RWPE2 (cell line): Measurements from ENCODE around the gene CAMK2A.

ENCODE experiments used
- ATAC-seq: fragments of 200-7000 bp; cut with Tn5 transposase; 3 replicates; pipeline ENCODE4 v1.9.1; 2021; ENCODE audit warnings: low read depth
- DNase-seq: peaks from one replicate; pipeline ENCODE4 v3.0.0-alpha.2; 2020; ENCODE audit warnings: low spot score
- H3K27ac ChIP-seq: fragments of 450-650 bp; 2 replicates; pipeline ENCODE4 v1.5.1; 2017; ENCODE audit warnings: mild to moderate bottlenecking; ENCODE audit not compliant: poor library complexity, severe bottlenecking
- H3K27me3 ChIP-seq: fragments of 250-450 bp; sonication (Bioruptor Pico); 2 replicates; pipeline ENCODE4 v1.5.1; 2021; ENCODE audit warnings: mild to moderate bottlenecking, moderate library complexity; ENCODE audit not compliant: insufficient read depth, poor library complexity, severe bottlenecking
- H3K36me3 ChIP-seq: fragments of 250-450 bp; sonication (Bioruptor Pico); 2 replicates; pipeline ENCODE4 v1.5.1; 2020; ENCODE audit warnings: low read depth, mild to moderate bottlenecking, moderate library complexity
- H3K4me1 ChIP-seq: fragments of 250-450 bp; sonication (Bioruptor Pico); 2 replicates; pipeline ENCODE4 v1.5.1; 2021; ENCODE audit warnings: mild to moderate bottlenecking, moderate library complexity; ENCODE audit not compliant: insufficient read depth, poor library complexity, severe bottlenecking
- H3K4me3 ChIP-seq: fragments of 250-450 bp; sonication (Bioruptor Pico); 2 replicates; pipeline ENCODE4 v1.5.1; 2021; ENCODE audit warnings: mild to moderate bottlenecking, moderate library complexity; ENCODE audit not compliant: severe bottlenecking
- H3K9me3 ChIP-seq: fragments of 250-450 bp; sonication (Bioruptor Pico); 2 replicates; pipeline ENCODE4 v1.5.1; 2021; ENCODE audit warnings: mild to moderate bottlenecking, moderate library complexity; ENCODE audit not compliant: severe bottlenecking
- TF ChIP-seq, protein P1 (sequence below): fragments of 450-650 bp; IDR thresholded peaks from one replicate; pipeline ENCODE4 v1.5.1; 2017; ENCODE audit warnings: mild to moderate bottlenecking, moderate library complexity; ENCODE audit not compliant: poor library complexity, severe bottlenecking

CAMK2A gene

DNA sequence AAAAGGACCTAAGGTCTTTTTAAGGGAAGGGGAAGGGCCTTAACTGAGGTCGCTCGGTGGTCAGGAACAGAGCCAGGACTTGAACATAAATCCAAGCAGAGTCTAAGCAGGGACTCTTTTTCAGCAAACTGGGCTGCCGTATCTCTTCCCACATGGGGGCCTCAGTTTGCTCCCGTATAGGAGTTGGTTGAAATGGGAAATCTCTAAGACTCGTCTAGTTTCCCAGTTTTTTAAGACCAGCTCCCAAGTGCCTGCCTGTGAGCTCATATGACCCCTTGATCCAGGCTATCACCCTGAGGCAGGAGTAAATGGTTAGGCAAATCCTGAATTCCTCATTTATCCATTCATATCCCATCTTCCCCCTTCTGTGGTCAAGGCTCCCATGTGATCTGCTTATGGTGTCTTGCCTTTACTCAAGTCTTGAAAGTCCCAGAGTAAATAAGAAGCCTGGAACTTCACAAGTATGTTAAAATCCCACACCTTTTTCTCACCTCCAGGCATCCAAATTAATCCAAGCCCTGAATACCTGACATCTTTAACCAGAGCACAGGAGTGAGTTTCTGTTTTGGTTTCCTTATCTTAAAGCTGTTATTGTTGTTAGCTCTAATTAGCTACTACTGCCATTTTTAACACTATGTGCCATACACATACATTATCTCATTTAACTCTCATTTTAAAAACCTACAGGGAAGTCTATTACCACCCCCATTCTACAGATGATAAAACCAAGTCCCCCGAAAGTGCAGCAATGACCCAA, 10.2 kb upstream of the CAMK2A start:
- Histone ChIP-seq H3K27me3 (no peaks in the 10 kb centered on the region), H3K4me3 (no peak overlapping the region), H3K27ac (peak overlapping the region; percentile 78), H3K9me3 (no peaks in the 10 kb centered on the region), H3K36me3 (no peaks in the 10 kb centered on the region), H3K4me1 (peaks cover 51% of the 10 kb centered on the region)
- DNase-seq (no peak), ATAC-seq (no peak)
- TF ChIP-seq, protein P1, sequence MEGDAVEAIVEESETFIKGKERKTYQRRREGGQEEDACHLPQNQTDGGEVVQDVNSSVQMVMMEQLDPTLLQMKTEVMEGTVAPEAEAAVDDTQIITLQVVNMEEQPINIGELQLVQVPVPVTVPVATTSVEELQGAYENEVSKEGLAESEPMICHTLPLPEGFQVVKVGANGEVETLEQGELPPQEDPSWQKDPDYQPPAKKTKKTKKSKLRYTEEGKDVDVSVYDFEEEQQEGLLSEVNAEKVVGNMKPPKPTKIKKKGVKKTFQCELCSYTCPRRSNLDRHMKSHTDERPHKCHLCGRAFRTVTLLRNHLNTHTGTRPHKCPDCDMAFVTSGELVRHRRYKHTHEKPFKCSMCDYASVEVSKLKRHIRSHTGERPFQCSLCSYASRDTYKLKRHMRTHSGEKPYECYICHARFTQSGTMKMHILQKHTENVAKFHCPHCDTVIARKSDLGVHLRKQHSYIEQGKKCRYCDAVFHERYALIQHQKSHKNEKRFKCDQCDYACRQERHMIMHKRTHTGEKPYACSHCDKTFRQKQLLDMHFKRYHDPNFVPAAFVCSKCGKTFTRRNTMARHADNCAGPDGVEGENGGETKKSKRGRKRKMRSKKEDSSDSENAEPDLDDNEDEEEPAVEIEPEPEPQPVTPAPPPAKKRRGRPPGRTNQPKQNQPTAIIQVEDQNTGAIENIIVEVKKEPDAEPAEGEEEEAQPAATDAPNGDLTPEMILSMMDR, result no peak

DNA sequence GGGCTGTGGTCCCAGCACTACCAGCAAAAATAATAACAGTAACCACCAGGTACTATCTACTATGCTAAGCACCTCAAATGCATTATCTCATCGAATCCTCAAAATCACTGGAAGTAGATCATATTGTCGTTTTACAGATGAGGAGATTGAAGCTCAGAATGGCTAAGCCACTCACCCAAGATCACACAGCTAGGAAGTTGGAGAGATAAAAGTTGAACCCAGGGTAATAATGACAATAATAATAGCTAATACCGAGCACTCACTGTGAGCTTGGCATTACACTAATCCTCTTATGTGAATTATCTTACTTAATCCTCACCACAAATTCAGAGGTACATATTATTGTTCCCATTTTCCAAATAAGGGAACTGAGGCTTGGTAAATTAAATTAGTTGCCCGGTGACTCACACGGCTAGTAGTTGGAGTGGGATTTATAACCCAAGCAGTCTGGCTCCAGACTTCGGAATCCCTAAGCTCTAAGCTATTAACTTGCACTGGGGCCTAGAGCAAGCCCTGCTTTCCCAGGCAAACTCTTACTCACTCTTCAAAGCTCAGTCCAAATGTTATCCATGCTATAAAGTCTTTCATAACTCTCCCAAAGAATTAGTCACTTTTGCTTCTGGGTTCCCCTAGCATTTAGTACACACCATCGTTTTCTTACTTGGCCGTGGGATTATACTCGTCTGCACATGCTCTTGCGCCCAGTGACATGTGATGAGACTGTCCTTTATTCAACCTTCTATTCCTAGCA, 9.3 kb upstream of the CAMK2A start:
- Histone ChIP-seq H3K36me3 (no peaks in the 10 kb centered on the region), H3K9me3 (no peaks in the 10 kb centered on the region), H3K27me3 (no peaks in the 10 kb centered on the region), H3K4me3 (no peak overlapping the region), H3K27ac (peak overlapping the region; percentile 78), H3K4me1 (peaks cover 52% of the 10 kb centered on the region)
- no peak for DNase-seq
- peak; percentile 74 for ATAC-seq
- TF ChIP-seq, protein P1, result peak; percentile 6

DNA sequence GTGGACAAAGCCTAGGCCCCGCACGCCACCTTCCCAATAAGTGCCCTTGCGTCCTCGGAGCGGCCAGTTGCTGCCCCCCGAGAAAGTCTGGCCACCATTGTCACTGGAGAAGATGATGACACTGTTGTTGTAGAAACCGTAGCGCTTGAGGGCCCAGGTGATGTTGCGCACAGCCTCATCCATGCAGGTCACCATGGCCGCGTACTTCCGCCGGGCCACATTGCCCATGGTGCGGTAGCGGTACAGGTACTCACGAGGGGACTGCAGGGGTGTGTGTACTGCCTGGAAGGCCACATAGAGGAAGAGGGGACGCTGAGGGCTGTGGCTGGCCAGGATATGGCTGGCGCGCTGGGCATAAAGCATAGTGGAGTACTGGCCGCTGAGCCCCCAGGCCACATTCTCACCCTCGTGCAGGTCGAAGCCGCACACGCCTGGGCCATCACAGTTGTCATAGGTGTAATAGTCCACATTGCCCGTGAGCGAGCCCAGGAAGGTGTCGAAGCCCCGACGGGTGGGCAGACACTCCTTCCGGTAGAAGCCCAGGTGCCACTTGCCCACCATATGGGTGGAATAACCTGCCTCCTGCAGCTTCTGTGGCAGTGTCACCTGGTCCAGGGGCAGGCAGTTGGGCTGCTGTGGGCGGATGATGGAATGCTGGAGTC, 8.5 kb upstream of the CAMK2A start:
- no peaks in the 10 kb centered on the region for H3K9me3 ChIP-seq
- H3K27ac ChIP-seq, result peak overlapping the region; percentile 78
- ATAC-seq (no peak), DNase-seq (no peak)
- no peak overlapping the region for H3K4me3 ChIP-seq
- TF ChIP-seq, protein P1, result no peak
- H3K36me3 ChIP-seq, result no peaks in the 10 kb centered on the region
- H3K4me1 ChIP-seq, result peaks cover 52% of the 10 kb centered on the region
- H3K27me3 ChIP-seq, result no peaks in the 10 kb centered on the region

DNA sequence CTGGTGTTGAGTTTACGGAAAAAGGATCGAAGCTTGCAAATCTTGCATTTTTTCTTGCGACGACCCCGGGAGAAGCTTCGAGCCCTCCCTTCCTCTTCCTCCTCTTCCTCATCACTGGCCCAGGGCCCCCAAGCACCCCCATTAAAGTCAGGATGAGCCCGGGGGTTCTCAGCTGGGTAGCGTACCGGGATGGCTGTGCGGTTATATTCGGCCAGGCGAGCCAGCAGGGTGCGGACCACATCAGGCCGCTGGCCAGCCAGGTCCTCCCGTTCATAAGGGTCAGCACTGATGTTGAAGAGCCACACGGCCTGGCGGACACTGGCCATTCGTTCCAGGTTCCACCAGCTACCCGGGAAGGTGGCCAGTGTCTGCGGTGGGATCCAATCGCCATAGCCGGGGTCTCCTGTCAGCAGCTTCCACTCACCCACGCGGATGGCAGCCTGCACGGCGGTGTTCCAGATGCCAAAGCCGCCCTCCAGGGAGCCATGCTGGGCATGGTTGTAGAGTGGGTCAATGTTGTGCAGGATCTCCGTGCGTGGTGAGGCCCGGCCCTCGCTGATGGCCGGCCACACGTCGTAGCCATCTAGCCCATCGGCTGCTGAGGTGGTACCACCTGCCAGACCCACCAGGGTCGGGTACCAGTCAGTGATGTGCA, 7.8 kb upstream of the CAMK2A start:
- no peaks in the 10 kb centered on the region for H3K27me3 ChIP-seq
- peaks cover 52% of the 10 kb centered on the region for H3K4me1 ChIP-seq
- no peak for DNase-seq
- H3K4me3 ChIP-seq, result no peak overlapping the region
- no peaks in the 10 kb centered on the region for H3K36me3 ChIP-seq
- ATAC-seq, result no peak
- no peaks in the 10 kb centered on the region for H3K9me3 ChIP-seq
- H3K27ac ChIP-seq, result peak overlapping the region; percentile 68
- TF ChIP-seq, protein P1, result no peak
